Peyer's patch (tissue), 4 donors: ENCODE data around the gene RPS23.

Source experiments
- POLR2A ChIP-seq, 2 donors: fragments of 450-650 bp; IDR thresholded peaks; one replicate each; pipeline ENCODE4 v1.5.1; 2017; ENCODE audit warnings: antibody characterized with exemption in 2 of 2, mild to moderate bottlenecking in 2 of 2, moderate library complexity in 2 of 2
- TF ChIP-seq, protein P1 (sequence below), 6 experiments: fragments of 450-650 bp in 4 of 6; fragments of 200-600 bp in 2 of 6; sonication (generic) in 1 of 6; IDR thresholded peaks; one replicate each; pipeline ENCODE4 v1.5.1; 2017 to 2019; ENCODE audit warnings: antibody characterized with exemption in 6 of 6, mild to moderate bottlenecking in 3 of 6, moderate library complexity in 1 of 6

DNA sequence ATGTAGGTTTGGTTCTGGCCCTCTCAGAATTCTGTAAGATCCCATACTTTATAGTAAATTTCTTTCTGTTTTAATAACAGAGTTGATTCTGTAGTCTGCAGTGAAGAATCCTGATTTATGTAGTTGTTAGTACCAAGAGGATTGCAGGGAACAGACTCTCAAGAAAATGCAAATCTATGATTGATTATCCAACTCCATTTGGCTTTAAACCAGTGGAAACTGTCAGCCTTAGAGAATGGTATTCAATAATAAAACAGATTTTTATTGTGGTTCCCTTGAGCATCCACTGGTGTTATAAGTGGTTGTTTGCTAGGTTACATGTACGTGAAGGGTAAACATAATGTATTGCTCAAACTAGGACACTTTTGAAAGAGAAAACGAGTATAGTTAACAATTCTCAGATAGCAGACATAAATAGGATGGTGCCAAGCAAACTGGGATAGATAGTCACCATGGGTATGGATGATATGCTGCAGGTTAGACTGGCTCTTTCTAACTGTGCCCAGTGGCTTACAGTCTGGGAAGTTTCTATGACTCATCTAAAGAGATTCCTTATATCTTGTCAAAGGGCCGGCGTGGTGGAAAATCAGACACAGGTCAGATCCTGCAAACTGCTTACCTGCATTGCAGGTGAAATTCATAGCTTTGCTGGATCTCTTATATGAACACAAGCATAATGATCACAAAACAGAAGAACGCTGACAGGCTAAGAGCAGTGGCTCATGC lies 41.7 kb upstream of the RPS23 start:
- TF ChIP-seq, protein P1, sequence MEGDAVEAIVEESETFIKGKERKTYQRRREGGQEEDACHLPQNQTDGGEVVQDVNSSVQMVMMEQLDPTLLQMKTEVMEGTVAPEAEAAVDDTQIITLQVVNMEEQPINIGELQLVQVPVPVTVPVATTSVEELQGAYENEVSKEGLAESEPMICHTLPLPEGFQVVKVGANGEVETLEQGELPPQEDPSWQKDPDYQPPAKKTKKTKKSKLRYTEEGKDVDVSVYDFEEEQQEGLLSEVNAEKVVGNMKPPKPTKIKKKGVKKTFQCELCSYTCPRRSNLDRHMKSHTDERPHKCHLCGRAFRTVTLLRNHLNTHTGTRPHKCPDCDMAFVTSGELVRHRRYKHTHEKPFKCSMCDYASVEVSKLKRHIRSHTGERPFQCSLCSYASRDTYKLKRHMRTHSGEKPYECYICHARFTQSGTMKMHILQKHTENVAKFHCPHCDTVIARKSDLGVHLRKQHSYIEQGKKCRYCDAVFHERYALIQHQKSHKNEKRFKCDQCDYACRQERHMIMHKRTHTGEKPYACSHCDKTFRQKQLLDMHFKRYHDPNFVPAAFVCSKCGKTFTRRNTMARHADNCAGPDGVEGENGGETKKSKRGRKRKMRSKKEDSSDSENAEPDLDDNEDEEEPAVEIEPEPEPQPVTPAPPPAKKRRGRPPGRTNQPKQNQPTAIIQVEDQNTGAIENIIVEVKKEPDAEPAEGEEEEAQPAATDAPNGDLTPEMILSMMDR (IDR thresholded peaks at IDR 0.05), result no peak
- TF ChIP-seq POLR2A (IDR thresholded peaks at IDR 0.05), result no peak
